Occipital lobe (tissue), 1 donor: Measurements from ENCODE around the gene CLEC4A. TPM values are rescaled to one million over a fixed set of nuclear protein-coding genes. Genes with fewer than 3 reads are reported as not detected.

Source experiments
- total RNA-seq: library from RNA; depleted of rRNA; stranded (reverse); fragments of >200 nt; gene quantifications from one replicate; pipeline ENCODE4 v1.2.3, GENCODE V29; 2014

Gene CLEC4A
- total RNA-seq, 1 donor from 2014 or later, result 0.31 TPM

Other genes starting within 250 kb of the CLEC4A start
- gene SLC2A3, start 187.4 kb upstream of the CLEC4A start, total RNA-seq, result 57.1 TPM
- 7.3 TPM for gene FOXJ2, start 90.9 kb upstream of the CLEC4A start, total RNA-seq
- gene C3AR1, start 57.3 kb upstream of the CLEC4A start, total RNA-seq, result 3.1 TPM
- 174 TPM for gene NECAP1, start 41.3 kb upstream of the CLEC4A start, total RNA-seq
- not detected for gene ZNF705A, start 33.4 kb downstream of the CLEC4A start, total RNA-seq
- gene FAM90A1, start 104.0 kb downstream of the CLEC4A start, total RNA-seq, result 0.16 TPM